Neural progenitor cell (in vitro differentiated cells): ENCODE data around the gene CDH3.

Experiments
- EZH2 ChIP-seq: fragments of 200-600 bp; sonication (generic); IDR thresholded peaks from 2 replicates; pipeline ENCODE4 v1.6.1; 2017; ENCODE audit warnings: antibody characterized with exemption, mild to moderate bottlenecking, moderate library complexity
- EZH2phosphoT487 ChIP-seq: fragments of 200-600 bp; sonication (generic); IDR thresholded peaks from 2 replicates; pipeline ENCODE4 v1.6.1; 2017; ENCODE audit warnings: antibody characterized with exemption
- TF ChIP-seq, protein P1 (sequence below): fragments of 200-600 bp; sonication (generic); IDR thresholded peaks from 2 replicates; pipeline ENCODE4 v1.5.1; 2017; ENCODE audit warnings: antibody characterized with exemption, mild to moderate bottlenecking

DNA sequence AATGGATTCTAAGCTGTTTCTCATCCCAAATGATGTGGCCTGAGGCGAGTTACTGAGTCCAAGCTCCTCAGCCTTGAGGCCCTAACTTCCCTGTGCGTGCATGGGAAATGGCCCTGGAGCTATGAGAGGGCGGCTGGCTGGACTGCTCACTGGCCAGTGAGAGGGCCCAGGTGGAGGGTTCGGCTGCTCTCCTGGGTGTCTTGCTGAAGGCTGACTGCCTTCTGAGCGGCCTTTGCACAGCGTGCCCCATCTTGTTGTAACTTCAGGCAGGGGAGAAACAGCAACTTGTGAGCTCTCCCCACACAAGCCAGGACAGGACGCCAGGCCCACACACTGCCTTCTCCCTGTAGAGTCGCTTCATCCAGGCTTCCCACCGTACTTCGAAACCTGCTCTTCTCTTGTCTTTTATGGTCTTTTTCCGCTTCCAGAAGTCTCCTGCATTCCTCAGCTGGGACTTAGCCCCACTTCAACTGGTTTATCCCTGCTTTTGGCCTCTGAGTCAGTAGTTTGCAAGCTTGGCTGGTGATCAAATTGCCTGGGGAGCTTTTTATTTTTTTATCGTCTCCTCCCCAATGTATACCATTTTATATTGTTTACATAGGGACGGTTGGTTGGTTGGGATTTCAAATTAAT, 13.3 kb downstream of the CDH3 start:
- TF ChIP-seq EZH2 (no peak), EZH2phosphoT487 (no peak)
- TF ChIP-seq, protein P1, sequence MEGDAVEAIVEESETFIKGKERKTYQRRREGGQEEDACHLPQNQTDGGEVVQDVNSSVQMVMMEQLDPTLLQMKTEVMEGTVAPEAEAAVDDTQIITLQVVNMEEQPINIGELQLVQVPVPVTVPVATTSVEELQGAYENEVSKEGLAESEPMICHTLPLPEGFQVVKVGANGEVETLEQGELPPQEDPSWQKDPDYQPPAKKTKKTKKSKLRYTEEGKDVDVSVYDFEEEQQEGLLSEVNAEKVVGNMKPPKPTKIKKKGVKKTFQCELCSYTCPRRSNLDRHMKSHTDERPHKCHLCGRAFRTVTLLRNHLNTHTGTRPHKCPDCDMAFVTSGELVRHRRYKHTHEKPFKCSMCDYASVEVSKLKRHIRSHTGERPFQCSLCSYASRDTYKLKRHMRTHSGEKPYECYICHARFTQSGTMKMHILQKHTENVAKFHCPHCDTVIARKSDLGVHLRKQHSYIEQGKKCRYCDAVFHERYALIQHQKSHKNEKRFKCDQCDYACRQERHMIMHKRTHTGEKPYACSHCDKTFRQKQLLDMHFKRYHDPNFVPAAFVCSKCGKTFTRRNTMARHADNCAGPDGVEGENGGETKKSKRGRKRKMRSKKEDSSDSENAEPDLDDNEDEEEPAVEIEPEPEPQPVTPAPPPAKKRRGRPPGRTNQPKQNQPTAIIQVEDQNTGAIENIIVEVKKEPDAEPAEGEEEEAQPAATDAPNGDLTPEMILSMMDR, result no peak
